GM12892 (cell line): Measurements from ENCODE around the gene UNC5C.

Source experiments
- POLR2A ChIP-seq: IDR thresholded peaks from 2 replicates; pipeline ENCODE4 v1.6.1; 2011; ENCODE audit warnings: low read depth, low read length, control low read depth
- POLR2AphosphoS5 ChIP-seq: IDR thresholded peaks from 2 replicates; pipeline ENCODE4 v1.6.1; 2011; ENCODE audit warnings: low read depth, low read length, control low read depth
- TAF1 ChIP-seq: IDR thresholded peaks from 2 replicates; pipeline ENCODE4 v1.6.1; 2011; ENCODE audit warnings: low read depth, mild to moderate bottlenecking, control low read depth, low read length, borderline replicate concordance

GRCh38 chr4:95426455-95426854, 122.3 kb downstream of the UNC5C start:
- TF ChIP-seq POLR2A (no peak), POLR2AphosphoS5 (no peak), TAF1 (no peak)
